HepG2 (cell line): ENCODE results near the gene CADM1. TPM values are rescaled to one million over a fixed set of nuclear protein-coding genes. Genes with fewer than 3 reads are reported as not detected.

ENCODE experiments used
- ATAC-seq: fragments of 200-7000 bp; cut with Tn5 transposase; 3 replicates; pipeline ENCODE4 v1.9.1; 2020; ENCODE audit warnings: mild to moderate bottlenecking, moderate library complexity
- BruUV-seq: library from RNA; stranded (reverse); fragments of 400-500 nt; replicated peaks from 2 replicates; lab custom pipeline; 2021; lab: Mats Ljungman, UMichigan
- CTCF ChIA-PET: fragments of 300-600 bp; formaldehyde crosslinking; extraction: SDS; loops from one replicate; lab custom pipeline; 2021; ENCODE audit warnings: low total read pairs, inconsistent platforms, low intra/inter-chr PET ratio; lab: Yijun Ruan, JAX
- POLR2A ChIA-PET: fragments of 350-600 bp; sonication (Branson Sonifier 250); formaldehyde crosslinking; loops from one replicate; lab custom pipeline; 2020; ENCODE audit warnings: antibody characterized with exemption, inconsistent platforms; lab: Yijun Ruan, JAX
- DNase-seq: peaks from one replicate; pipeline ENCODE4 v3.0.0-alpha.2; 2015; ENCODE audit warnings: low spot score
- FAIRE-seq: peaks from 3 replicates; lab custom pipeline; 2011; peaks lifted over from hg19 to GRCh38; lab: Jason Lieb, UNC
- H2AFZ ChIP-seq: one replicate; pipeline ENCODE4 v1.6.1; 2011; ENCODE audit warnings: low read length, inconsistent platforms
- H3K27ac ChIP-seq: fragments of 300-600 bp; 3 replicates; pipeline ENCODE4 v1.8.0; 2011; ENCODE audit warnings: mixed run types, mild to moderate bottlenecking, mixed read lengths, low read length, inconsistent platforms; ENCODE audit not compliant: insufficient read depth; ENCODE audit errors: extremely low read length
- H3K27me3 ChIP-seq, 2 experiments: fragments of 200-600 bp in 1 of 2; 2 replicates in 1 of 2; 3 replicates in 1 of 2; pipeline versions ENCODE4 v1.6.0 to v1.8.0; 2011; ENCODE audit warnings: low read length in 2 of 2, mild to moderate bottlenecking in 2 of 2, moderate library complexity in 2 of 2, inconsistent platforms in 1 of 2; ENCODE audit not compliant: insufficient read depth in 2 of 2, control insufficient read depth in 1 of 2
- H3K36me3 ChIP-seq, 2 experiments: fragments of 200-600 bp in 1 of 2; replicated peaks in 1 of 2; 2 replicates in 1 of 2; 3 replicates in 1 of 2; pipeline versions ENCODE4 v1.5.1 to v1.8.0; 2011; ENCODE audit warnings: low read length in 2 of 2, inconsistent platforms in 1 of 2; ENCODE audit not compliant: insufficient read depth in 2 of 2, control insufficient read depth in 1 of 2
- H3K4me1 ChIP-seq: 2 replicates; pipeline ENCODE4 v1.5.1; 2012; ENCODE audit warnings: low read length, inconsistent platforms; ENCODE audit not compliant: insufficient read depth
- H3K4me2 ChIP-seq: 2 replicates; pipeline ENCODE4 v1.6.0; 2011; ENCODE audit warnings: low read depth, low read length, inconsistent platforms
- H3K4me3 ChIP-seq, 3 experiments: fragments of 200-600 bp in 1 of 3; sonication (generic), shearing (Covaris generic) in 1 of 3; replicated peaks in 1 of 3; 2 replicates each; pipeline ENCODE4 v1.5.1; 2011 to 2016; ENCODE audit warnings: low read length in 3 of 3, inconsistent platforms in 2 of 3, low read depth in 2 of 3, mild to moderate bottlenecking in 2 of 3, control low read depth in 1 of 3, mixed read lengths in 1 of 3; ENCODE audit not compliant: insufficient read depth in 1 of 3
- H3K79me2 ChIP-seq: one replicate; pipeline ENCODE4 v1.6.1; 2011; ENCODE audit warnings: low read length, inconsistent platforms; ENCODE audit not compliant: insufficient read depth
- H3K9ac ChIP-seq: 2 replicates; pipeline ENCODE4 v1.6.0; 2011; ENCODE audit warnings: mild to moderate bottlenecking, low read depth, low read length, inconsistent platforms; ENCODE audit not compliant: insufficient read depth
- H3K9me3 ChIP-seq: 2 replicates; pipeline ENCODE4 v1.5.1; 2012; ENCODE audit warnings: mild to moderate bottlenecking, low read length
- H4K20me1 ChIP-seq: 2 replicates; pipeline ENCODE4 v1.6.0; 2011; ENCODE audit warnings: inconsistent platforms, mild to moderate bottlenecking, low read length, moderate library complexity; ENCODE audit not compliant: insufficient read depth
- HDAC6 ChIP-seq: fragments of 200-600 bp; sonication (generic); IDR thresholded peaks from 2 replicates; pipeline ENCODE4 v1.7.0; 2017; ENCODE audit warnings: mild to moderate bottlenecking, antibody characterized with exemption, low read length, low read depth
- PCBP1 ChIP-seq: fragments of 200-400 bp; formaldehyde crosslinking; IDR thresholded peaks from 2 replicates; pipeline ENCODE4 v1.6.1; 2017; ENCODE audit warnings: mild to moderate bottlenecking, low read depth, low read length, borderline replicate concordance
- RBFOX2 ChIP-seq: fragments of 200-400 bp; formaldehyde crosslinking; IDR thresholded peaks from 2 replicates; pipeline ENCODE4 v1.6.1; 2017; ENCODE audit warnings: low read depth, mild to moderate bottlenecking, low read length
- SIX4 ChIP-seq: sonication (generic); formaldehyde crosslinking; IDR thresholded peaks from 2 replicates; pipeline ENCODE4 v1.4.0; 2020; ENCODE audit warnings: missing genetic modification reagents
- YEATS4 ChIP-seq: sonication (generic); formaldehyde crosslinking; IDR thresholded peaks from 2 replicates; pipeline ENCODE4 v1.4.0; 2020; ENCODE audit warnings: missing genetic modification reagents, borderline replicate concordance
- ZBTB8A ChIP-seq: sonication (generic); formaldehyde crosslinking; IDR thresholded peaks from 2 replicates; pipeline ENCODE4 v1.4.0; 2020; ENCODE audit warnings: mild to moderate bottlenecking, low read depth, missing genetic modification reagents, borderline replicate concordance
- ZNF234 ChIP-seq: sonication (generic); formaldehyde crosslinking; conservative IDR thresholded peaks from 2 replicates; pipeline ENCODE4 v1.5.1; 2020; ENCODE audit warnings: mild to moderate bottlenecking, missing genetic modification reagents
- ZNF260 ChIP-seq: sonication (generic); formaldehyde crosslinking; IDR thresholded peaks from 2 replicates; pipeline ENCODE4 v1.4.0; 2020; ENCODE audit warnings: missing genetic modification reagents, low read depth, mild to moderate bottlenecking, borderline replicate concordance
- ZNF484 ChIP-seq: sonication (generic); formaldehyde crosslinking; IDR thresholded peaks from 2 replicates; pipeline ENCODE4 v1.5.1; 2020; ENCODE audit warnings: mild to moderate bottlenecking, low read depth, missing genetic modification reagents, borderline replicate concordance
- ZNF572 ChIP-seq: sonication (generic); formaldehyde crosslinking; IDR thresholded peaks from 2 replicates; pipeline ENCODE4 v1.5.1; 2020; ENCODE audit warnings: mild to moderate bottlenecking, missing genetic modification reagents
- ZNF703 ChIP-seq: sonication (generic); formaldehyde crosslinking; IDR thresholded peaks from 2 replicates; pipeline ENCODE4 v1.5.1; 2020; ENCODE audit warnings: missing genetic modification reagents, mild to moderate bottlenecking, moderate library complexity, borderline replicate concordance
- whole genome bisulfite sequencing: methylation state at CpG from one replicate; pipeline ENCODE4 v1.1.6; 2017; ENCODE audit warnings: low lambda C conversion rate; 5-methylcytosine and 5-hydroxymethylcytosine counted together
- in situ Hi-C: cut with HindIII; loops from 2 replicates; pipeline ENCODE4 v1.10.0; 2017; ENCODE audit warnings: low pct_unique_long_range_greater_than_20kb; ENCODE audit not compliant: extremely low pct_ligation_motif_present
- intact Hi-C: fragments of 100-400 bp; cut with micrococcal nuclease; formaldehyde crosslinking; loops from one replicate; pipeline ENCODE4 v1.10.0; 2022; ENCODE audit not compliant: unreplicated experiment
- polyA plus RNA-seq, 8 experiments: library from polyadenylated mRNA; depleted of rRNA in 3 of 8; stranded (reverse) in 7 of 8; unstranded in 1 of 8; fragments of >200 nt; fragmentation: Illumina TruSeq in 4 of 8; extraction: Trizol in 4 of 8; gene quantifications; 2 replicates each; pipeline versions ENCODE4 v1.2.1 to v1.2.3, GENCODE V29; 2011 to 2016; ENCODE audit warnings: low read depth in 4 of 8, missing spikeins in 1 of 8, mixed read lengths in 1 of 8; ENCODE audit not compliant: insufficient read depth in 1 of 8
- total RNA-seq, 5 experiments: library from RNA; depleted of rRNA; stranded (reverse); fragments of >200 nt; fragmentation: Illumina TruSeq; extraction: Trizol; gene quantifications; 2 replicates each; pipeline ENCODE4 v1.2.3, GENCODE V29; 2016; ENCODE audit warnings: low read depth in 1 of 5
- TF ChIP-seq, protein P1 (sequence below), 2 experiments: sonication (generic) in 1 of 2; formaldehyde crosslinking in 1 of 2; IDR thresholded peaks; 2 replicates each; pipeline versions ENCODE4 v1.6.1 to v1.9.0; 2014 to 2022; ENCODE audit warnings: antibody characterized with exemption in 1 of 2, borderline replicate concordance in 1 of 2, inconsistent platforms in 1 of 2, low read depth in 1 of 2, missing genetic modification reagents in 1 of 2

The CADM1 gene
- total and polyA plus RNA-seq, 2 of the 13 experiments (the other 11 are each of a cell fraction or from before 2014, with no cell fraction given): 71.3 to 122 TPM

DNA sequence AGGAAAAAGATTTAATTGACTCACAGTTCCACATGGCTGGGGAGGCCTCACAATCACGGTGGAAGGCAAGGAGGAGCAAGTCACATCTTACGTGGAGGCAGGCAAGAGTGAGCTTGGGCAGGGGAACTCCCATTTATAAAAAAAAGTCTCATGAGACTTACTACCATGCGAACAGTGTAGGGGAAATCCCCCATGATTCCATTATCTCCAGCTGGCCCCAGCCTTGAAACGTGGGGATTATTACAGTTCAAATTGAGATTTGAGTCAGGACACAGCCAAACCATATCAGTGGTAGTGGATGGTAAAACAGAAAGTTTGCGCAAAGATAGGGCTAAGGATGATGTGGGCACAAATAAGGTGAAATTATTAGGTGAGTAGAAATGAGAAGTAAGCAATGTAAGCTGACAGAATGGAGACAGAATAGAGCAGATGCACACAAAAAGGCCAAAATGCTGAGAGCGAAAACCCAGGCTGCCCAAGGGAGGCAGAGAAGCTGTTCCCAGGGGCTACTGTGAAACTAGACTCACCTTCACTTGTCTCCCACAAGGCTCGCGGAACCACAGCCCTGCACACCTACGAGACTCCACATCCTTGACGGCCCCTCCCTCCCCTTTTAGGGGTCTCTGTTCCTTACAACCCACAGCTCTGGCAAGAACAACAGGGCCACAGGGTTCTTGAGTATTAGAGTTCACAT, 377.6 kb downstream of the CADM1 start (continued):
- TF ChIP-seq PCBP1 (no peak), SIX4 (CRISPR knock-in tag) (no peak), ZNF703 (CRISPR knock-in tag) (no peak), HDAC6 (no peak)

DNA sequence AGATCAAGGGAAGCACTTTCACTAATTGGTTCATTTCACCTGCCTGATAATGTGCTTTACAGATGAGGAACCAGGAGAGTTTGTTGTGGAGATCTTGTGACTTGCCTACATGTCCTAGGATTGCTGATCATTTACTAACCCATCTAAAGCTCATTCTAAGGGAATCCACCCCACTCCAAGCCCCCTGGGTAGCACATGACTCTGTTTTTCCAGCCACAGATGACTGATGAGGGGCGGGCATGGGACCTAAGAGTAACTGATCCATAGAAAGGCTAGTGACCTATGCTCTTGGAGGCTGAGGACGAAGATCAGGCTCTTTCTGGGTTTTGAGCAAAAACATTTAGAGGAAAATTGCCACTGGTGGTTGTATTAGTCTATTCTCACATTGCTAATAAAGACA, 378.1 kb downstream of the CADM1 start:
- TF ChIP-seq RBFOX2 (no peak), ZNF572 (CRISPR knock-in tag) (no peak), ZNF260 (CRISPR knock-in tag) (no peak), ZBTB8A (no peak), ZNF234 (CRISPR knock-in tag) (no peak), ZNF484 (CRISPR knock-in tag) (no peak), YEATS4 (no peak)
- TF ChIP-seq, protein P1, sequence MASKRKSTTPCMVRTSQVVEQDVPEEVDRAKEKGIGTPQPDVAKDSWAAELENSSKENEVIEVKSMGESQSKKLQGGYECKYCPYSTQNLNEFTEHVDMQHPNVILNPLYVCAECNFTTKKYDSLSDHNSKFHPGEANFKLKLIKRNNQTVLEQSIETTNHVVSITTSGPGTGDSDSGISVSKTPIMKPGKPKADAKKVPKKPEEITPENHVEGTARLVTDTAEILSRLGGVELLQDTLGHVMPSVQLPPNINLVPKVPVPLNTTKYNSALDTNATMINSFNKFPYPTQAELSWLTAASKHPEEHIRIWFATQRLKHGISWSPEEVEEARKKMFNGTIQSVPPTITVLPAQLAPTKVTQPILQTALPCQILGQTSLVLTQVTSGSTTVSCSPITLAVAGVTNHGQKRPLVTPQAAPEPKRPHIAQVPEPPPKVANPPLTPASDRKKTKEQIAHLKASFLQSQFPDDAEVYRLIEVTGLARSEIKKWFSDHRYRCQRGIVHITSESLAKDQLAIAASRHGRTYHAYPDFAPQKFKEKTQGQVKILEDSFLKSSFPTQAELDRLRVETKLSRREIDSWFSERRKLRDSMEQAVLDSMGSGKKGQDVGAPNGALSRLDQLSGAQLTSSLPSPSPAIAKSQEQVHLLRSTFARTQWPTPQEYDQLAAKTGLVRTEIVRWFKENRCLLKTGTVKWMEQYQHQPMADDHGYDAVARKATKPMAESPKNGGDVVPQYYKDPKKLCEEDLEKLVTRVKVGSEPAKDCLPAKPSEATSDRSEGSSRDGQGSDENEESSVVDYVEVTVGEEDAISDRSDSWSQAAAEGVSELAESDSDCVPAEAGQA (IDR thresholded peaks at IDR 0.05; ENCODE audit: low read depth): no peak
- TF ChIP-seq, protein P1 (CRISPR knock-in tag; IDR thresholded peaks at IDR 0.05; ENCODE audit: borderline replicate concordance): no peak
- Histone ChIP-seq H3K4me3 (no peak overlapping the region), H3K27ac (no peak overlapping the region), H2AFZ (no peak overlapping the region), H3K79me2 (no peaks in the 10 kb centered on the region), H4K20me1 (no peaks in the 10 kb centered on the region), H3K27me3 (peaks cover 3 to 14% of the 10 kb centered on the region in 2 experiments; a peak in 3 of 5 replicates), H3K4me1 (no peaks in the 10 kb centered on the region), H3K9me3 (no peaks in the 10 kb centered on the region), H3K9ac (no peak overlapping the region), H3K4me2 (no peak overlapping the region), H3K36me3 (no peaks in the 10 kb centered on the region)
- POLR2A ChIA-PET: no interaction called here
- WGBS: 0% methylated on average over 2 of the region's 2 CpGs
- CTCF ChIA-PET: no interaction called here
- ATAC-seq (no peak), DNase-seq (no peak), FAIRE-seq (no peak)
- in situ Hi-C loops (no loop called here), intact Hi-C loops (no loop called here)
- no TSS peak for BruUV-seq
